Fibroblast of pulmonary artery (primary cell): Measurements from ENCODE around the gene DNAJB14.

Experiments used
- DNase-seq: peaks from one replicate; pipeline ENCODE4 v3.0.0-alpha.2; 2010; ENCODE audit warnings: low read depth
- H3K4me3 ChIP-seq: replicated peaks from 2 replicates; pipeline ENCODE4 v1.5.1; 2011; ENCODE audit warnings: low read depth, mild to moderate bottlenecking, control low read depth, low read length, moderate library complexity
- CTCF ChIP-seq: IDR thresholded peaks from 2 replicates; pipeline ENCODE4 v1.5.1; 2011; ENCODE audit warnings: mild to moderate bottlenecking, control low read depth, low read length, inconsistent platforms; ENCODE audit errors: missing control alignments

DNAJB14 gene

DNA sequence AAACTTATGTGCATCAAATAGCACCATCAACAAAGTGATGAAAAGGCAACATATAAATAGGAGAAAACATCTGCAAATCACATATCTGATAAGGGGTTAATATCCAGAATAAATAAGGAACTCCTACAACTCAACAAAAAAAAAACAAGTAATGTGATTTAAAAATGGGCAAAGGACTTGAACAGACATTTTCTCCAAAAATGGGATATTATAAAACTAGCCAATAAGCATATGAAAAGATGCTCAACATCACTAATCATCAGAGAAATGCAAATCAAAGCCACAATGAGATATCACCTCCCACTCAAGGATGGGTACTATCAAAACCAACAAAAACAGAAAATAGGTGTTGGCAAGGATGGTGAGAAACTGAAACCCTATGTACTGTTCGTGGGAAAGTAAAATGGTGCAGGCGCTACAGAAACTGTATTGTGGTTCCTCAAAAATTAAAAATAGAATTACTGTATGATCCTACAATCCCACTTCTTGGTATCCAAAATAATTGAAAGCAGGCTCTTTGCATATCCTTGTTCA is 2.4 kb downstream of the DNAJB14 start:
- DNase-seq: no peak
- TF ChIP-seq CTCF: no peak

DNA sequence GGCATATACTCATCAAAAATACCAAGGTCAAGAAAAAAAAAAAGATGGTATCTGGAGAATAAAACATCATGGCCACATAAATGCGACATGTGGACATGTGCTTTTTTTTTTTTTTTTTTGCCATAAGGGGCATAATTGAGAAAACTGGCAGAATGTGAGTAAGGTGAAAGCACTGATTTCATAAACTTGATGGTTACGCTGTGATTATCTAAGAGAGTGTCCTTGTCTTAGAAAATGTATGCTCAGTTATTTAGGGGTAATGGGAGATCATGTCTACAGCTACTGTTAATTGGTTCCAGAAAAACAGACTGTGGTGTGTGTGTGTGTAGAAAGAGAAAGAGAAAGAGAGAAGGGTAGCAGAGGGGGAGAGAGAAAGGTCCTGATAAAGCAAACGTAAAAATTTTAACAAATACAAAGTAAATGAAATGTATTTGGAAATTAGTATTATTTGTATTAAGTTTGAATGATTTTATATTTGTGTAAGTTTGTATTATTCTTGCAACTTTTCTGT is 8.1 kb downstream of the DNAJB14 start:
- no peak for DNase-seq
- no peak overlapping the region for H3K4me3 ChIP-seq
- TF ChIP-seq CTCF: no peak

More for the DNA sequence above, 2.4 kb downstream of the DNAJB14 start:
- H3K4me3 ChIP-seq: no peak overlapping the region

GRCh38 chr4:99934891-99935290 is 11.5 kb downstream of the DNAJB14 start:
- H3K4me3 ChIP-seq: no peak overlapping the region
- DNase-seq: peak; percentile 14
- no peak for TF ChIP-seq CTCF

DNA sequence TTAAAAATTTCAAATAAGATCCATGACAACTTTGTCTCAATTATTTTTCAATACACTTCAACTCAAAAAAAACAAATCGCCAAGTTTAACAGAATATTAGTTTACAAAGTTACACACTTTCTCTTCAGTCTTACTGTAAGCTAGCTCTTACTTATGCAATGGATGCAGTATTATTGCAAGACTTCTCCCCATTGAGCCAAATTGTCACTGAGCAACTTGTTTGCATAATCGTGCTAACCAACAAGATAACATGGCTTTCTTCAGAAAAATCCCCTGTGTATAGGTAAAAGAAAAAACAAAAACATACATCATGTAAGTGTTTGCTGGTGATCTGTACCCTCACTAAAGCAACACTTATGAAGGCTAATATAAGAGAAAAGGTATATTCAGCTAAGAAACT is 18.9 kb downstream of the DNAJB14 start:
- DNase-seq: peak; percentile 23
- H3K4me3 ChIP-seq: no peak overlapping the region
- no peak for TF ChIP-seq CTCF

DNA sequence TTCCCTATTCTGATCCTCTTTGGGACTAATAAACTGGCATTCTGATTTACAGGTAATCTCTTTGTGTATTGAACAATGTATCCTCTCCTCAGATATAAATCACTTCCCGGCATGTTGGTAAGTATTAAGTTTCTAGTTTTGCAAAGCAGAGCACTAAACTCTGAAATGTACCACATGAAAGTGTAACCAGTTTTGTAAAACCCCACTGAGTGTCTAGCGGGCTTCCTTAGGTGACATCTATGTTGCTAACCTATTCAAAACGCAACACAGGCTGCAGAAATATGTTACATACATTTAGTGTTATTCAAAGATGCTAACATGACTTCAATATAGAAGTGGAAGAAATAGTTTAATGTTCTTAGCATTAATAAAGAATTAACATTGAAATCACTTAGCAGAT is 25.2 kb downstream of the DNAJB14 start:
- no peak for TF ChIP-seq CTCF
- H3K4me3 ChIP-seq: no peak overlapping the region
- DNase-seq: no peak

DNA sequence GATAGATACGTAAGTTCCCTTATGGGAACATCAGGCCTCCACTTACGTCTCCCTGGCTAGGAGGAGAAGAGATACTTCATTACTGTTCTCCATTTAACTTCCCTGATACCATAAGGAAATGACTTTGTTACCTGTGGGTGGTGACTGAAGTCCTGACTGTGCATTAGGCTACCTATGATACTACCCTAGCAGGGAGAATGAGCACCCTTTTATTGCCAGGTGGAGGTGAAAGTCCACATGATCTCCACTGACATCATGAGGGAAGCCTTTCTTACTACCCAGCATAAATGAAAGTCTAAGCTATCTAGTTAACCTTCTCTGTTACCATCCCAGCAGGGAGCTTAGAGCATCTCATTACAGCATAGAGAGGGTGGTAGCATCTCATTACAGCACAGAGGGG is 27.8 kb downstream of the DNAJB14 start:
- no peak for DNase-seq
- no peak overlapping the region for H3K4me3 ChIP-seq
- TF ChIP-seq CTCF: no peak

GRCh38 chr4:99917575-99917974 is 28.8 kb downstream of the DNAJB14 start:
- no peak overlapping the region for H3K4me3 ChIP-seq
- no peak for TF ChIP-seq CTCF
- no peak for DNase-seq
